ENCODE data around the gene HPRT1.

- TF ChIP-seq, protein P1, sequence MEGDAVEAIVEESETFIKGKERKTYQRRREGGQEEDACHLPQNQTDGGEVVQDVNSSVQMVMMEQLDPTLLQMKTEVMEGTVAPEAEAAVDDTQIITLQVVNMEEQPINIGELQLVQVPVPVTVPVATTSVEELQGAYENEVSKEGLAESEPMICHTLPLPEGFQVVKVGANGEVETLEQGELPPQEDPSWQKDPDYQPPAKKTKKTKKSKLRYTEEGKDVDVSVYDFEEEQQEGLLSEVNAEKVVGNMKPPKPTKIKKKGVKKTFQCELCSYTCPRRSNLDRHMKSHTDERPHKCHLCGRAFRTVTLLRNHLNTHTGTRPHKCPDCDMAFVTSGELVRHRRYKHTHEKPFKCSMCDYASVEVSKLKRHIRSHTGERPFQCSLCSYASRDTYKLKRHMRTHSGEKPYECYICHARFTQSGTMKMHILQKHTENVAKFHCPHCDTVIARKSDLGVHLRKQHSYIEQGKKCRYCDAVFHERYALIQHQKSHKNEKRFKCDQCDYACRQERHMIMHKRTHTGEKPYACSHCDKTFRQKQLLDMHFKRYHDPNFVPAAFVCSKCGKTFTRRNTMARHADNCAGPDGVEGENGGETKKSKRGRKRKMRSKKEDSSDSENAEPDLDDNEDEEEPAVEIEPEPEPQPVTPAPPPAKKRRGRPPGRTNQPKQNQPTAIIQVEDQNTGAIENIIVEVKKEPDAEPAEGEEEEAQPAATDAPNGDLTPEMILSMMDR (optimal IDR thresholded peaks at IDR 0.05 in 1 of 3, IDR thresholded peaks at IDR 0.05 in 1 of 3, conservative IDR thresholded peaks at IDR 0.05 in 1 of 3; ENCODE audit: extremely low read depth in 1 of 3, insufficient read depth in 2 of 3, low read length in 3 of 3) = no peak
- no peak for TF ChIP-seq EZH2 (IDR thresholded peaks at IDR 0.05; ENCODE audit: low read length)
Observed at GRCh38 chrX:134454506-134454905, 5.5 kb upstream of the HPRT1 start.
